GM23338 (cell line): ENCODE results near the gene PLXNB2.

Experiments used
- CREB1 ChIP-seq: fragments of 250-450 bp; sonication (Bioruptor Pico); IDR thresholded peaks from 2 replicates; pipeline ENCODE4 v1.5.0; 2020; ENCODE audit warnings: low read depth, mild to moderate bottlenecking, moderate library complexity
- EZH2 ChIP-seq: fragments of 200-600 bp; sonication (generic); IDR thresholded peaks from one replicate; pipeline ENCODE4 v1.8.0; 2017; ENCODE audit warnings: antibody characterized with exemption, mild to moderate bottlenecking, low read depth; ENCODE audit not compliant: unreplicated experiment
- EZH2phosphoT487 ChIP-seq: fragments of 200-600 bp; sonication (generic); IDR thresholded peaks from one replicate; pipeline ENCODE4 v1.8.1; 2018; ENCODE audit warnings: antibody characterized with exemption; ENCODE audit not compliant: unreplicated experiment
- JUNB ChIP-seq: IDR thresholded peaks from one replicate; pipeline ENCODE4 v1.6.1; 2016; ENCODE audit warnings: antibody characterized with exemption; ENCODE audit not compliant: unreplicated experiment
- POLR2AphosphoS5 ChIP-seq: IDR thresholded peaks from 2 replicates; pipeline ENCODE4 v1.6.1; 2016; ENCODE audit warnings: antibody characterized with exemption, low read depth
- TF ChIP-seq, protein P1 (sequence below): IDR thresholded peaks from one replicate; pipeline ENCODE4 v1.6.1; 2018; ENCODE audit warnings: antibody characterized with exemption; ENCODE audit not compliant: unreplicated experiment
- TF ChIP-seq, protein P2 (sequence below), 2 experiments: fragments of 200-600 bp in 1 of 2; sonication (generic) in 1 of 2; conservative IDR thresholded peaks; 2 replicates each; pipeline versions ENCODE4 v1.5.1 to v1.6.1; 2016 to 2017; ENCODE audit warnings: antibody characterized with exemption in 2 of 2, low read depth in 2 of 2, mild to moderate bottlenecking in 2 of 2, moderate library complexity in 1 of 2

- TF ChIP-seq, protein P1, sequence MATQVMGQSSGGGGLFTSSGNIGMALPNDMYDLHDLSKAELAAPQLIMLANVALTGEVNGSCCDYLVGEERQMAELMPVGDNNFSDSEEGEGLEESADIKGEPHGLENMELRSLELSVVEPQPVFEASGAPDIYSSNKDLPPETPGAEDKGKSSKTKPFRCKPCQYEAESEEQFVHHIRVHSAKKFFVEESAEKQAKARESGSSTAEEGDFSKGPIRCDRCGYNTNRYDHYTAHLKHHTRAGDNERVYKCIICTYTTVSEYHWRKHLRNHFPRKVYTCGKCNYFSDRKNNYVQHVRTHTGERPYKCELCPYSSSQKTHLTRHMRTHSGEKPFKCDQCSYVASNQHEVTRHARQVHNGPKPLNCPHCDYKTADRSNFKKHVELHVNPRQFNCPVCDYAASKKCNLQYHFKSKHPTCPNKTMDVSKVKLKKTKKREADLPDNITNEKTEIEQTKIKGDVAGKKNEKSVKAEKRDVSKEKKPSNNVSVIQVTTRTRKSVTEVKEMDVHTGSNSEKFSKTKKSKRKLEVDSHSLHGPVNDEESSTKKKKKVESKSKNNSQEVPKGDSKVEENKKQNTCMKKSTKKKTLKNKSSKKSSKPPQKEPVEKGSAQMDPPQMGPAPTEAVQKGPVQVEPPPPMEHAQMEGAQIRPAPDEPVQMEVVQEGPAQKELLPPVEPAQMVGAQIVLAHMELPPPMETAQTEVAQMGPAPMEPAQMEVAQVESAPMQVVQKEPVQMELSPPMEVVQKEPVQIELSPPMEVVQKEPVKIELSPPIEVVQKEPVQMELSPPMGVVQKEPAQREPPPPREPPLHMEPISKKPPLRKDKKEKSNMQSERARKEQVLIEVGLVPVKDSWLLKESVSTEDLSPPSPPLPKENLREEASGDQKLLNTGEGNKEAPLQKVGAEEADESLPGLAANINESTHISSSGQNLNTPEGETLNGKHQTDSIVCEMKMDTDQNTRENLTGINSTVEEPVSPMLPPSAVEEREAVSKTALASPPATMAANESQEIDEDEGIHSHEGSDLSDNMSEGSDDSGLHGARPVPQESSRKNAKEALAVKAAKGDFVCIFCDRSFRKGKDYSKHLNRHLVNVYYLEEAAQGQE = no peak
- TF ChIP-seq, protein P2, sequence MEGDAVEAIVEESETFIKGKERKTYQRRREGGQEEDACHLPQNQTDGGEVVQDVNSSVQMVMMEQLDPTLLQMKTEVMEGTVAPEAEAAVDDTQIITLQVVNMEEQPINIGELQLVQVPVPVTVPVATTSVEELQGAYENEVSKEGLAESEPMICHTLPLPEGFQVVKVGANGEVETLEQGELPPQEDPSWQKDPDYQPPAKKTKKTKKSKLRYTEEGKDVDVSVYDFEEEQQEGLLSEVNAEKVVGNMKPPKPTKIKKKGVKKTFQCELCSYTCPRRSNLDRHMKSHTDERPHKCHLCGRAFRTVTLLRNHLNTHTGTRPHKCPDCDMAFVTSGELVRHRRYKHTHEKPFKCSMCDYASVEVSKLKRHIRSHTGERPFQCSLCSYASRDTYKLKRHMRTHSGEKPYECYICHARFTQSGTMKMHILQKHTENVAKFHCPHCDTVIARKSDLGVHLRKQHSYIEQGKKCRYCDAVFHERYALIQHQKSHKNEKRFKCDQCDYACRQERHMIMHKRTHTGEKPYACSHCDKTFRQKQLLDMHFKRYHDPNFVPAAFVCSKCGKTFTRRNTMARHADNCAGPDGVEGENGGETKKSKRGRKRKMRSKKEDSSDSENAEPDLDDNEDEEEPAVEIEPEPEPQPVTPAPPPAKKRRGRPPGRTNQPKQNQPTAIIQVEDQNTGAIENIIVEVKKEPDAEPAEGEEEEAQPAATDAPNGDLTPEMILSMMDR (conservative IDR thresholded peaks at IDR 0.05; ENCODE audit: low read depth in 2 of 2) = no peak
- TF ChIP-seq EZH2 (no peak), JUNB (no peak), EZH2phosphoT487 (no peak), POLR2AphosphoS5 (no peak), CREB1 (CRISPR knock-in tag) (no peak)
Observed at GRCh38 chr22:50264104-50264745, 43.2 kb downstream of the PLXNB2 start.
